HG02642 (cell line): ENCODE data around the gene UCP2.

ENCODE experiments used
- ATAC-seq: cut with Tn5 transposase; IDR thresholded peaks from one replicate; pipeline ENCODE4 v1.9.1; 2021; ENCODE audit warnings: mild to moderate bottlenecking; ENCODE audit not compliant: unreplicated experiment, poor library complexity

The UCP2 gene

DNA sequence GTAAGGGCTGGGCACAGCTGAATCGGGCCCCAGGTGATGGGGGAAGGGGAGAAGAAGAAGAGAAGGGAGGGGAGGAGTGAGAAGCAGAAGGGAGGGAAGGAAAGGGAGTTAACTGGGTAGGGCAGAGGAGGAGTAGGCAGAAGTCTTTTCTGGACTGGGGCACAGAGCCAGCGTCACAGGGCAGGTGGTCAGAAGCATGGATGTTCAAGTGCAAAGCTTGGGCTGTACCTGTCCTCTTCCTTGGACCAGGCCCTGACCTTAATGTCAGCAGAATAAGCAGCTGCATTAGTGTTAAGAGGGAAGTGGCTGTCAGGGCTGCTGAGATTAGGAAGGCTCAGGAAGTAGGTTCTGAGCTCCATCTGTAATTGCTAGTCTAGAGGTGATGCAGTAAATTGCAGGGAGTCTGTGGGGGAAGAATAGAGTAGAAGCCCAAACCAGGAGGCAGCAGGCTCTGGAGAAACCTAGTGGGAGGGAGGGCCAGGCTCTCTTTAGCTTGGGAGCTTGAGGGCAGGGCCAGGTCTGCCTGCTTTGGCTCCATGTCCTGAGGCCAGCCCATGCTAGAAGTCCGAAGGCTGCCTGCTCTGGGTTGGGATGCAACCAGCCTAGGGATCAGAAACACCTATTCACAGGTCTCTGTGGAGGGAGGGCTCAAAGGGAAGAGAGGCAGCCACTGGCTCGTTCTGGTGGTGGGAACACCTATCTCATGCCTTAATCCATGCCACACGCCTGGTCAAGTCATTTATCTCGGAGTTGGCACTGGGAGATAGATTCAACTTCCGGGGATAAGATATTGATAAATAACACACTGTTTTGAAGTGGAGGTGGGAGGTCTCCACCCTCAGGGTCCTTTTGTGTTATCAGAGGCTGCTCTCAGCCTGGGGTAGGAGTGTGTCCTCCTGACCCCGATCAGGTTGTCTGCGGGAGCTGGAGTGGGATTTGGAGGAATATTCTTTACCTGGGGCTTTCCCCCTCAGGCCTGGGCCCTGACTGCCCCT lies 28.0 kb upstream of the UCP2 start:
- ATAC-seq = no peak

DNA sequence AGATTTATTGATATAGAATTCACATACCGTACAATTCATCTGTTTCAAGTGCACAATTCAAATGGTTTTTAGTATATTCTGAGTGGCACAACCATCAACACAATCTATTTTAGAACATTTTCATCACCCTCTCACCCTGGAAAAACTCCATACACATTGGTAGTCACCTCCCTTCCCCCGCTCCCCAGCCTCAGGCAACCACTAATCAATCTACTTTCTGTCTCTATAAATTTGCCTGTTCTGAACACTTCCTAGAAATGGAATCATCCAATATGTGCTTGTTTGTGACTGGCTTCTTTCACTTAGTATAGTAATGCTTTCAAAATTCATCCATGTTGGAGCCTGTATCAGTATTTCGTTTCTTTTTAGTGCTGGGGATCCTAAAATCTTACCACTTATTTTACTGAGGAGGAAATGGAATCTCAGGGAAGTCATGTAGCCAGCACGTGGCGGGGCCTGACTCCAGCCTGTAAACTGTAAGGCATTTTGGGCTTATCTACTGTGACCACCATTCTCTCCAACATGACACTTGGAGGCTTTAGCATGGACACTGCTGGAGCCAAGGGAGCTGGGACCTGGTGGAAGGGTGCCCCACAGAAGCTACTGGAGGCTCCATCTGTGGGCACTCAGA lies 27.1 kb upstream of the UCP2 start:
- ATAC-seq = no peak

DNA sequence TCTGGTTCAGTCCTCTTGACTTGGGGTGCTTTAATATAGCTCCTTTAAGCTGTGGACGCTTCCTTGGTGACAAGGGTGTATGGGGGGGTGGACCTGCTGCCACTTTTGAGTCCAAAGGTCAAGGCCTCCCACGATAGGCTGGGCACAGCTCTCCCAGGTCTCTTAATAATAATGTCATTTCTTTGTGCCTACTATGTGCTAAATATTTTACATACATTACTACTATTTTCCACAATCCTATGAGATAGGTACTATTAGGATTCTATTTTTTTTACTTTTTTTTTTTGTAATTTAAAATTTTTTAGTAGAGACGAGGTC lies 26.5 kb upstream of the UCP2 start:
- ATAC-seq = no peak

DNA sequence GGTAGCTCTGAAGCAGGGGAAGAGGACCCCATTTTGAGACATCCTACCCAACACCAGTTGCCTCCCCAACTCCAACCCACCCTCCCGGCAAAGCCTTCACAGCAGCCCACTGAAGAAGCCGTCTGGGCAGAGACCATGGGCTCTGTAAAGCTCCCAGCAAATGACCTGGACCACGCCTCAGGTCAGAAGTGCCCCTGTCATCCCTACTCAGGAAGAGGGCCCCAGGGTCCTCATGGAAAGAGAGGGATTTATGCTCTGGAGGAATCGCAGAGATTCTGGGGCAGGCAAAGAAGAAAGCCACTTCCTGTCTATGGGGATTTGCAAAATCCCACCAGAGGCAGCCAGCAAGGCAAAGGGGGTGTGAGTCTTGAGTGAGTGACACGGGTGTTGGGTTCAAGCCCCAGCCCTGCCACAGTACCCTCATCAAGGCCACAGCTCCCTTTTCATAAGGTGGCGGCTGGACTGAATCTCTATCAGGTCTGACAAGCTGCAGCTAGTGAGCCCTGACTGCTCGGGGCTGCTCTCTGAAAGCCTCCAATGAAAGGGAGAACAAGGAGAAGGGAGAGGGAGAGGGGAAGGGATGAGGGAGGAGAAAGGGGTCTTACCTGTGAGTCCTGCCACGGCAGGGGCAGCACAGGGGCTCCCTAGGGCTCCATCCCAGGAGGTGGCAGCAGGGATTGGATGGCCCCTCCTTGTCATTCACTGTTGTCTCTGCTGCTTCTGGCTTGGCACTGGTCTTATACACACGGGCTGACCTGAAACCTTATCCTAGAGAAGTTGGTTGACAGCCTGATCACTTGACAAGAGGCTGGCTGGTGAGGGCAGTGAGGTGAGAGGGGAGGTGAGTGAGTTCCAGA lies 26.0 kb upstream of the UCP2 start, which contains the start of gene UCP3:
Gene UCP3, minus strand, starts transcription at position 713 of the 857 bp plus-strand sequence. CDS start 2,043 bp downstream, outside the sequence.
- no peak for ATAC-seq

DNA sequence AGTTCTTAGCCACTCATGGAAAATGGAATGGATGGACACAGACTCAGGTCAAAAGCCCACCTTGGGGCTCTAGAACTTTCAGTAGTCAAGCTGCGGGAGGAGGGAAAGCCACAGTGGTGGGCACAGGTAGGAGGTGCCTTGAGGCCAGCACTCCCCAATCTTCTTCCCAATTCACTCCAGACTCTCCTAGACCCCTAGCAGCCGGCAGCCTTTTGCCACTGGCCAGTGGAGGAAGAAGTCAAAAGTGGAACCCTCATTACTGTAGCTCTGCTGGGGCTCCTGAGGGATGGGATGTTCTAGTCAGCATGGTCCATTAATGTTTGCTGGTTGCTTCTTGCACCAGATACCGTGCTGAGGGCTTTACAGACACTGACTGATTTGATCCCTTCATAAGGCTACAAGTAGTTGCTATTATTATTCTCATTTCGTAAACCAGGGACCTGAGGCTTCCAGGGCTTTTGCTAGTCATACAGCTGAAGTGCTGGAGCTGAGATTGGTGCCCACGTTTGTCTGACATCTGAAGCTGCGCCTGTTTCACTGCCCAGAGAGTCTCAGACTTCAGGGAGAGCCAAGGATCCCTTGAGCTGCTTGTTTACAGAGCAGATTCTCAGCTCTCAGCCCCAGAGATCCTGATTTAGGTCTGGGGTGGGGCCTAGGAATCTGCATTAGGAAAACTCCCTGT lies 25.2 kb upstream of the UCP2 start:
- ATAC-seq = no peak

DNA sequence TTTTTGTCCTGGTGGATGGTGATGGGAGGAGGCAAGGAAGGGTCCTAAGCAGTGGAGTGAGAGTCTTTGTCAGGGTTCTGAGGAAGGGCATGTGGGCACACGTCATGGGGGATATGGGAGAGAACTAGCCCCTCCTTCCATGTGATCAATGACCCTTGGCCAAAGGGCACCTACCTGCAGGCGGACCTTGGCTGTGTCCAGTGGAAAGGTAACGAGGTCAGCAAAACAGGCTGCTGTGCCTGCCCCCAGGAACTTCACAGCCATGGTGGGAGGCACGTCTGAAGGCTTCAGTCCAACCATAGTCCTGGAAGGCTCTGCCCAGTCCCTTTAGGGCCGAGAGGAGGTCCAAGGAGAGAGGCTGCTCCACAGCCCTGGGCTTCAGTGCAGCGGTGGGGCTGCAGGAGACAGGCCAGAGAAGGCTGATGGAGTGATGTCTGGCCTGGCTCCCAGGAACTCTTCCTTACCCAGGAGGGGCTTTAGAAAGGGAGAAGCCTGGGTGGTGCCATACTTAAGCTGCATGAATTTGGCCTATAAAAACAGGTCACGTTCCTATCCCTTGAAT lies 24.2 kb upstream of the UCP2 start:
- ATAC-seq = no peak

DNA sequence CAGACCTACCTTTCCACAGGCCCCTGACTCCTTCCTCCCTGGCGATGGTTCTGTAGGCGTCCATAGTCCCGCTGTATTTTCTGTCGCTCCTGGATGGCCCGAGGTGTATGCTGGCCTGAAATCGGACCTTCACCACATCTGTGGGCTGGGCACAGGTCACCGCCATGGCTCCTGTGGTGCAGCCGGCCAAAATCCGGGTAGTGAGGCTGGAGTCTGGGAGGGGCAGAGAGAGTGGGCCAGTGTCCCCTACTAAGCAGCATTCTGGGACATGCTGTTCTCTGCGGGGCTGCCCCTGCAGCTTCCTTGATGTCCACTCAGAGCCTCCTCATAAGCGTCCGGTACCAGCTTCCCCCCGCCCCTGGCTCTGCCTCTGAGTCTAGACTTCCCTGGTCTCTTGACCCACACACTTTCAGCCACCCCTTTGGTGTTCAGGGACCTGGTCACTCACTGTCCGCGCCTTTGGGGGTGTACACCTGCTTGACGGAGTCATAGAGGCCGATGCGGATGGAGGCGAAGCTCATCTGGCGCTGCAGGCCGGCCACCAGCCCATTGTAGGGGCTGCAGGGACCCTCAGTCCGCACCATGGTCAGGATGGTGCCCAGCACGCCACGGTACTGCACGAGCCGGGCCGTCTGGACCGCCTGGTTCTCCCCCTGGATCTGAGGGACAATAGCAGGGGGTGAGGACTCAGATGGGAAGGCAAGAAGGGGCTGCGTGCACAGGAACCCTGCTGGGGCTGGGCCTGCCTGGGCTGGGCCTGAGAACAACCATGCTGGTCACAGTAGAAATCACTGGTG lies 23.3 kb upstream of the UCP2 start:
- no peak for ATAC-seq

DNA sequence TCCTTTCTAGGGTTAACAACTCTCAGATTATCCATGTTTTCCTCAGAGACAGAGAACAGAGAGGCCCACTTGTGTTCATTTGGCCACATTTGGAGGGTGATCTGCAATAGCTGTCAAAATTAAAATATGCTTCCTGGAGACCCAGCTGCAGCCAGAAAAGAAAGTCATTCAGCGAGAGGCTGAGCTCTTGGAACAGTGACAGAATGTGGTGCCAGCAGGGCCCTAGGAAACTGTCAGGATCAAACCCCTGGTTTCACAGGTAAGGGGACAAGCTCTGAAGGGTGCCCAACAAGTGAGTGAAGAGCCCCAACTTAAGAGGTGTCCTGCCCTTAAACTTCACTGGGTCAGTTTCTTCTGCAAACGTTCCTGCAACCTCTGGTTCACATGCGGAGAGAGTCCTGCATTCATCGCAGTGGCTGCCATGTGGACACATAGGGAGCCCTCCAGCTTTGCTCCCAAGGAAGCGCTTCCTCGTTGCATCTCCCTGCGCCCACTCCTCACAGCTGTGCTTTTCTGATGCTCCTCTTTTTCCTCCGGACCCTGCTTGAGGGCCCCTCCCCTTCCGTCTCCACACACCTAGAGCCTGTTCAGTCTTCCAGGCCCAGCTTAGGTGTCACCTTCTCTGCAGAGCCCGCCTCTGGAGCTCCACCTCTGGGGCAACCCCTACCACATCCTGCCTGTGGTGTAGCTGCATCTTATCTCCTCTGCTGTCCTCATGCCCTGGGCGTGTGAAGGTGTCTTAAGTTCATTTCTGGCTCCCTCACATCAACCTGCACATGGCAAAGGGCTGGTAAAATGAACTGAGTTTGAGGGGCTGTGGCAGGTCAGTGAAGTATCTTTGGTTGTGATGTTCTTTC lies 22.3 kb upstream of the UCP2 start:
- no peak for ATAC-seq

DNA sequence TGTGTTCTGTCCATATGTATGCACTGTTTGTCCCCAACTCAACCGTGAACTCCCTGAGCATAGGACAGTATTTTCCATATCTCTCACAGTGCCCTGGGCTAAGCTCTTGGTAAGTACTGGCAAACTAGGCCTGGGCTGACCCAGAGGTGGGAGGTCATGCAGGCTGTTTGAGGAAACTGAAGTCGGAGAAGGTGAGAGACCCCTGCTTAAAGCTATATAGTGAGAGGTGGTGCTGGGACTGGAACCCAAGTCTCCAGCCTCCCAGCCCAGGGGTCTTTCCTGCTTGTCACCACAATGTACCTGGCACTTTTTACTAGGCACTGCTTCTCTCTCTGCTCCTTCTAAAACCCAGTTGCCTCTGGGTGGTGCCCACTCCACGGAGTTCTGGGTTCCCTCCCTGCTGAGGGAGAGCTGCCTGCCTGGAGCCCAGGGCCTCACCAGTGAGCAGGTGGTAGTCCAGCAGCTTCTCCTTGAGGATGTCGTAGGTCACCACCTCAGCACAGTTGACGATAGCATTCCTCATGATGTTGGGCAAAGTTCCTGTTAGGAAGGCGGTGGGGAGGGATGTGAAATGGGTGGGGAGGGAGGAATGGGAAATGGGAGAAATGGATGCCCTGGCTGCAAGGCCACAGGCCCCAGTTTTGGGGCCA lies 21.5 kb upstream of the UCP2 start:
- ATAC-seq = no peak

DNA sequence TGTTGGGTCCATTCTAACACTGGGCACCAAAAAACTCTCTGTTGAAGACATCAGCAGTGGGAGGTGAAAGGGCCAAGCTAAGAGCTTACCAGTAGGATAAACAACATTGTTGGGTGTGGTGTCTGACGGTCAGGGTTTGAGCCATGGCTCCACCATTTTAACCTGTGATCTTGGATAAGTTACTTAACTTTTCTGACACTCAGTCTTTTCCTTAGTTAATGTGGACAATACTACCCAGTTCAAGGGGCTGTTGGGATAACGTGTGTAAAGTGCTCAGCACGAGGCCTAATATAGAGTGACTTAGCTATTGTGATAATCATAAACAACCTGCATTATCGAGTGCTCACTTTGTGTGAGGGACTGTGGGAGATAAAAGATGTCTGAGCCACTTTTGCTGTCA lies 20.2 kb upstream of the UCP2 start:
- ATAC-seq = no peak

DNA sequence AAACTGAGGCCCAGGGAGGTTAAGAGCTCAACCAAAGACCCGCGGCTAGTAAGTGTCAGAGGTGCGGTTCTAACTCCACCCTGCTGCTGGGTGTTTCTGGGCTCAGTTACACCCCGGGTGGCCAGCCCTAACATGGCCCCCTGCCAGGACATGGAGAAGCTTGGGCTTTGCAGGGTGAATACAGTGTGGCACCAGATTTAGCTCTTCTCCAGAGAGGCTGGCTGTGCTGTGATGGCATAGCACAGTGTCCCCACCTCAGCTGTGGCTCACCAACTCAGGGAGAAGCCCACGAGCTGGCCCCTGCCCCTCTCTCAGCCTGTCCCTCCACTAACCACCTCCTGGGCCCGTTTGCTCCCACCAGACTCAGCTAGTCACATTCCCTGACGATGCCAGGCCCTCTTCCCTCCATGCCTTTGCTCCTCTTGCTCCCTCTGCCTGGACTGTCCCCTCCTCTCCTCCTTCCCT lies 19.2 kb upstream of the UCP2 start:
- ATAC-seq = no peak

DNA sequence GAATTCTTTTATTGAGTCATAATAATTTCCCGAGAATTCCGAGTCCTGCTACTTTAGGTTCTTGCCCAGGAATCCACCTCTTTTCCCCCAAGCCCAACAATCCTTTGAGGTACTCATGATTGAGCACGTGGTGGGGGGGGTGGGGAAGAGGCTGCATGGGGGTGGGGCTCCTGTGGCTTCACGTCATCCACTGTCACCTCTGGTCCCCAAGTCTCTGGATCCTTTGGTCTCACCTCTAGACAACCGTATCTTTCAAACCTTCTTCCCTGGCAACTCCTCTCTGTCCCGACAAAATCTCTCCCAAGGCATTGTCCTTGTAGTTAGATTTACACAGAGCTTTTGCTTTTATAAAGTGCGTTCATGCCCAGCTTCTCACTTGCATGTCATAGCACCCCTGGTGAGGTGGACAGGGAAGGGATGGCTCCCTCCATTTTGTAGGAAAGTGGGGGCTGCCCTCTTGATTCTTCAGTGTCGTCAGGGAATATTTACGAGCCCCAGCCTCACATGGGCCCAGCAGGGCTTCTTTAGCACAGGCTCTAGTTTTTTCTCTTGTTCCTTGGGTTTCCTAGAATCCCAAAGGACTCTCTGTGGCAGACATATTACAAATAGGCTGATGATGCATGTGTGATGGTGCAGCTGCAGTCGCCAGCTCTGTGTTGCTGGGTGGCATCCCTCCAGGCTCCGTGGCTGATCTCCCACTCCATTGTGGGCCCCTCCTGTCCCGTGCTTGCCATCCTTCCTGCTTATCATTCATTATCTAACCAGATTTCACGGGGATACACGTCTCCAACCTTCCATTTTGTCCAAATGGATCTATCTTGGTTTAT lies 17.9 kb upstream of the UCP2 start:
- no peak for ATAC-seq

DNA sequence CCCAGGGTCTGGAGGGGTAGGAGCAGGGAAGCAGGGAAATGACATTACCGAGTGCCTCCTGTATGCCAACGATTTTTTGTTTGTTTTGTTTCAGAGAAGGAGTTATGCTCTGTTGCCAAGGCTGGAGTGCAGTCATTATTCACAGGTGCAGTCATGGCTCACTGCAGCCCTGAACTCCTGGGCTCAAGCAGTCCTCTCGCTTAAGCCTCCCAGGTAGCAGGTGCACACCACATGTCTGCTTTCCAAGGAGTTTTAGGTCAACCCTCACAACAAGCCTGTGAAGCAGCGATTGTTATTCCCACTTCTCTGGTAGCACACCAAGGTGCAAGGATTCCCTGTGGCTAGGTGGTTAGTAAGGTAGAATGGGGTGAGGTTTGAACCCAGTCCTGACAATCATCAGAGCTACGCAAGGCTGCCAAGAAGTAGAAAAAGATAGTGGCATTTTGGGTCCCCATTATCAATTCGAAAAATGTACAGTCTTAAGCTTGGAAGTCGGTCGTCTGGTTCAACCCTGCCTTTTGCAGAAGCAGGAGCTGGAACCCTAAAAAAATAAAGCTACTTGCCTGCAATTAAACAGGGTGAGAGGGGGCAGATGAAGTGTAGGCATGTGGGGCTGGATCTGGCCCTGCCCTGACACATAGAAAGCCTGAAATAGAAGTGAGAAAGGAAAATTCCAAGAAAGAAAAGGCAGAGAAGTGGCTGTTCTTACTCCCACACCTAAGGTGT lies 17.1 kb upstream of the UCP2 start:
- ATAC-seq = no peak

DNA sequence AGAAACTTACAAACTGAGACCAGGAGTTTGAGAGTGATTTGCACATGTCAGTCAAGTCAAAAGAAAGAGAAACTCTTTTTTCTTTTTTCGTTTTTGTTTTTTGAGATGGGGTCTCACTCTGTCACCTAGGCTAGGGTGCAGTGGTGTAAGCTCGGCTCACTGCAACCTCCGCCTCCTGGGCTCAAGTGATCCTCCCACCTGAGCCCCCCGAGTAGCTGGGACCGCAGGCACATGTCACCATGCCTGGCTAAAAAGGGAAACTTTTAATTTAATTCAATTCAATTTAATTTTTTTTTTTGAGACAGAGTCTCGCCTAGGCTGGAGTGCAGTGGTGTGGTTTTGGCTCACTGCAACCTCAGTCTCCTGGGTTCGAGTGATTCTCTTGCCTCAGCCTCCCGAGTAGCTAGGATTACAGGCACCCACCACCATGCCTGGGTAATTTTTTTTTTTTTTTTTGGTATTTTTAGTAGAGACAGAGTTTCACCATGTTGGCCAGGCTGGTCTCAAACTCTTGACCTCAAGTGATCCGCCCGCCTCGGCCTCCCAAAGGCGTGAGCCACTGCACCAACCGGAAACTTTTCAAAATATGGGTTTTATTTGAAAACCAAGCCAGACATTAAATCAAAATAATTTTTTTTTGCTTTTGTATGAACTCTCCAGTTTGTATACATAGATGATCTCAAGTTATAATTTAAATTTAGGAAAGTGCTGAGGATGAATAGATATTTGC lies 16.4 kb upstream of the UCP2 start:
- no peak for ATAC-seq

DNA sequence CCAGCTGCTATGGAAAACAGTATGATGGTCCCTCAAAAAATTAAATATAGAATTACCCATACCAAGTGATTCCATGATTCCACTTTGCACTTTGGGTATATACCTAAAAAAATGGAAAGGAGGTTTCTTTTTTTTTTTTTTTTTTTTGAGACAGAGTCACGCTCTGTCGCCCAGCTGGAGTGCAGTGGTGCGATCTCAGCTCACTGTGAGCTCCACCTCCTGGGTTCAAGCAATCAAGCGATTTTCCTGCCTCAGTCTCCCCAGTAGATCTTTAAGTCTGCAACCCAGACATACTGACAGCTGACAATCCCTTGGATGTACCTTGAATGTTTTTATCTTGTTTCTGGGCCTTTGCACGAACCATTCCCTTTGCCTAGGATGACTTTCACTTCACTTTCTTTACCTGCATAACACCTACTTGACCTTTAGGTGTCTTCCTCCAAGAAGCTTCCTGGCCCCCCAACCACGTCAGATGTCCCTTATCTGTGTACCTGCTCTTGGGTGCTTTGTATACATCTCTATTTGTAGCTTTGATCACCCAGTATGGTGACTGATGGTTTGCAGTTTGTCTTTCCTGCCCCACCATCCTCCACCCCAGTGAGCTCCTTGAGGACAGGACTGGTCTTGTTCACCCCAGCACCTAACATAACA lies 14.6 kb upstream of the UCP2 start:
- ATAC-seq = no peak
